ENCODE measurements around the gene DOK5.

DOK5 gene

DNA sequence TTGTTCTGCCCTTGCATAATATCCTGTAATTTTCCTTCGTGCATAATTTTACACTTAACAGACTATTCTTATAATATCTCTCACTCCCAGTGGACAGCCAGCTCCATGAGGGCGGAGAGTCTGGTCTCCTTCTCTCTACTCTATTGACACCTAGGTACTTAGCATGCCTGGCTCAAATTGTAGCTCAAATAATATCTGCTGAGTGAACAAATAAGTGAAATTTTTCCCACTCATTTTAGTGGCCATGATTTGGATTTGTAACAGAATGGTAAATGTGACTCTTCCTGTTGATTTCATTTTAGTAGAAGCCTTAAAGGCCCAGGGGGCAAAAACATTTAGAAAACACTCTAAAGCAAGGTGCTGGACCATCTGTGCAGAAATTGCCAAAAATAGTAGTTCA, 7.8 kb upstream of the DOK5 start:
- H3K9ac ChIP-seq (ENCODE audit: low read length): no peak overlapping the region

GRCh38 chr20:54468082-54468481, 7.3 kb upstream of the DOK5 start:
- Histone ChIP-seq H2AFZ (ENCODE audit: low read depth, low read length, severe bottlenecking) (no peak overlapping the region), H3K9ac (ENCODE audit: low read length) (no peak overlapping the region), H3K79me2 (ENCODE audit: insufficient read depth, low read length) (no peaks in the 10 kb centered on the region), H4K20me1 (ENCODE audit: low read depth, low read length) (no peaks in the 10 kb centered on the region), H3K9me3 (ENCODE audit: insufficient read depth, low read length) (no peaks in the 10 kb centered on the region), H3K36me3 (ENCODE audit: low read length) (no peaks in the 10 kb centered on the region), H3K4me2 (ENCODE audit: low read depth, low read length, poor library complexity, severe bottlenecking) (no peak overlapping the region), H3K27ac (ENCODE audit: low read depth, low read length) (no peak overlapping the region), H3K27me3 (ENCODE audit: low read length) (no peaks in the 10 kb centered on the region; the same call in 1 of the 2 replicates), H3F3A (ENCODE audit: insufficient read depth) (no peaks in the 10 kb centered on the region), H3K9me2 (replicated peaks; ENCODE audit: insufficient read depth, low read length) (no peaks in the 10 kb centered on the region; the same call in 1 of the 2 replicates), H3K4me3 (ENCODE audit: insufficient read depth, low read length, poor library complexity, severe bottlenecking) (no peak overlapping the region)
- TF ChIP-seq, protein P1, sequence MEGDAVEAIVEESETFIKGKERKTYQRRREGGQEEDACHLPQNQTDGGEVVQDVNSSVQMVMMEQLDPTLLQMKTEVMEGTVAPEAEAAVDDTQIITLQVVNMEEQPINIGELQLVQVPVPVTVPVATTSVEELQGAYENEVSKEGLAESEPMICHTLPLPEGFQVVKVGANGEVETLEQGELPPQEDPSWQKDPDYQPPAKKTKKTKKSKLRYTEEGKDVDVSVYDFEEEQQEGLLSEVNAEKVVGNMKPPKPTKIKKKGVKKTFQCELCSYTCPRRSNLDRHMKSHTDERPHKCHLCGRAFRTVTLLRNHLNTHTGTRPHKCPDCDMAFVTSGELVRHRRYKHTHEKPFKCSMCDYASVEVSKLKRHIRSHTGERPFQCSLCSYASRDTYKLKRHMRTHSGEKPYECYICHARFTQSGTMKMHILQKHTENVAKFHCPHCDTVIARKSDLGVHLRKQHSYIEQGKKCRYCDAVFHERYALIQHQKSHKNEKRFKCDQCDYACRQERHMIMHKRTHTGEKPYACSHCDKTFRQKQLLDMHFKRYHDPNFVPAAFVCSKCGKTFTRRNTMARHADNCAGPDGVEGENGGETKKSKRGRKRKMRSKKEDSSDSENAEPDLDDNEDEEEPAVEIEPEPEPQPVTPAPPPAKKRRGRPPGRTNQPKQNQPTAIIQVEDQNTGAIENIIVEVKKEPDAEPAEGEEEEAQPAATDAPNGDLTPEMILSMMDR (IDR thresholded peaks at IDR 0.05; ENCODE audit: insufficient read depth, low read length, poor library complexity, severe bottlenecking): no peak
- no peak for TF ChIP-seq EZH2phosphoT487 (conservative IDR thresholded peaks at IDR 0.05; ENCODE audit: low read length)

More for the DNA sequence above, 7.8 kb upstream of the DOK5 start:
- no peak overlapping the region for H2AFZ ChIP-seq (ENCODE audit: low read depth, low read length, severe bottlenecking)
- H3K79me2 ChIP-seq (ENCODE audit: insufficient read depth, low read length): no peaks in the 10 kb centered on the region
- H3K9me2 ChIP-seq (replicated peaks; ENCODE audit: insufficient read depth, low read length): no peaks in the 10 kb centered on the region; the same call in 1 of the 2 replicates
- H3K27ac ChIP-seq (ENCODE audit: low read depth, low read length): no peak overlapping the region
- no peaks in the 10 kb centered on the region for H3F3A ChIP-seq (ENCODE audit: insufficient read depth)
- no peaks in the 10 kb centered on the region for H4K20me1 ChIP-seq (ENCODE audit: low read depth, low read length)
- no peak overlapping the region for H3K4me3 ChIP-seq (ENCODE audit: insufficient read depth, low read length, poor library complexity, severe bottlenecking)
- H3K9me3 ChIP-seq (ENCODE audit: insufficient read depth, low read length): no peaks in the 10 kb centered on the region
- no peak overlapping the region for H3K4me2 ChIP-seq (ENCODE audit: low read depth, low read length, poor library complexity, severe bottlenecking)
- no peaks in the 10 kb centered on the region; the same call in 1 of the 2 replicates for H3K27me3 ChIP-seq (ENCODE audit: low read length)
- TF ChIP-seq, protein P1 (IDR thresholded peaks at IDR 0.05; ENCODE audit: insufficient read depth, low read length, poor library complexity, severe bottlenecking): no peak
- no peaks in the 10 kb centered on the region for H3K36me3 ChIP-seq (ENCODE audit: low read length)

DNA sequence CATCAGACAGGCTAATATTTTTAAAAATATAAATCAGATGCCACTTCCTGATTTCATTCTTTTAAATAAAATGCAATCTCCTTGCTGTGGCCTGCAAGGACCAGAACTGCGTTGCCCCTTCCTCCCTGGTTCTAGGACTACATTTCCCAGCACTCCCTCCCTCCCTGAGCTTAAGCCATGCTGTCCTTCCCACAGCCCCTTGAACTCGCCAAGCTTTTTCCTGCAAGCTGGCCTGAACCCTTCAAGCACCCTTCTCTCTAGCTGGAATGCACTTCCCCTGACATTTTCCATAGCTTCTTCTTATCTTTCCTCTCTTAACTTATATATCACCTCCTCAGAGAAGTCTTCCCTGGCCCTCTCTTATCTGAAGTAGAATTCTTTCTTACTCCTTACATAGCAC, 6.1 kb upstream of the DOK5 start:
- no peaks in the 10 kb centered on the region for H3K9me2 ChIP-seq (replicated peaks; ENCODE audit: insufficient read depth, low read length)
- H3K79me2 ChIP-seq (ENCODE audit: insufficient read depth, low read length): no peaks in the 10 kb centered on the region
- no peak overlapping the region for H3K4me2 ChIP-seq (ENCODE audit: low read depth, low read length, poor library complexity, severe bottlenecking)
- no peaks in the 10 kb centered on the region; the same call in 1 of the 2 replicates for H3K27me3 ChIP-seq (ENCODE audit: low read length)
- H3K27ac ChIP-seq (ENCODE audit: low read depth, low read length): no peak overlapping the region
- no peak overlapping the region for H3K9ac ChIP-seq (ENCODE audit: low read length)
- H3K9me3 ChIP-seq (ENCODE audit: insufficient read depth, low read length): no peaks in the 10 kb centered on the region
- no peaks in the 10 kb centered on the region for H3F3A ChIP-seq (ENCODE audit: insufficient read depth)
- no peaks in the 10 kb centered on the region for H4K20me1 ChIP-seq (ENCODE audit: low read depth, low read length)
- no peak overlapping the region for H2AFZ ChIP-seq (ENCODE audit: low read depth, low read length, severe bottlenecking)
- no peak overlapping the region for H3K4me3 ChIP-seq (ENCODE audit: insufficient read depth, low read length, poor library complexity, severe bottlenecking)
- H3K36me3 ChIP-seq (ENCODE audit: low read length): no peaks in the 10 kb centered on the region
- no peak for TF ChIP-seq EZH2phosphoT487 (conservative IDR thresholded peaks at IDR 0.05; ENCODE audit: low read length)
- TF ChIP-seq, protein P1 (IDR thresholded peaks at IDR 0.05; ENCODE audit: insufficient read depth, low read length, poor library complexity, severe bottlenecking): no peak

Measured in SU-DHL-6 (cell line).